Loucy (cell line): ENCODE results near the gene TRAP1.

Experiments
- H2AFZ ChIP-seq: fragments of 200-600 bp; sonication (generic); 2 replicates; pipeline ENCODE4 v1.6.0; 2016; ENCODE audit warnings: antibody characterized with exemption, mild to moderate bottlenecking, low read length, moderate library complexity
- H3F3A ChIP-seq: fragments of 200-600 bp; 2 replicates; pipeline ENCODE4 v1.6.0; 2016; ENCODE audit warnings: antibody characterized with exemption, low read depth, mild to moderate bottlenecking
- H3K27me3 ChIP-seq: fragments of 200-600 bp; sonication (generic); 2 replicates; pipeline ENCODE4 v1.6.1; 2014; ENCODE audit warnings: low read length, mild to moderate bottlenecking; ENCODE audit not compliant: insufficient read depth, poor library complexity, severe bottlenecking
- H3K36me3 ChIP-seq: fragments of 200-600 bp; sonication (generic); 2 replicates; pipeline ENCODE4 v1.6.1; 2016; ENCODE audit warnings: low read length; ENCODE audit not compliant: insufficient read depth
- H3K4me1 ChIP-seq: fragments of 200-600 bp; sonication (generic); 2 replicates; pipeline ENCODE4 v1.5.1; 2014; ENCODE audit warnings: low read length, mild to moderate bottlenecking; ENCODE audit not compliant: insufficient read depth, poor library complexity, severe bottlenecking
- H3K4me2 ChIP-seq: fragments of 200-600 bp; sonication (generic); 2 replicates; pipeline ENCODE4 v1.6.0; 2014; ENCODE audit warnings: antibody characterized with exemption, low read length, low read depth, mild to moderate bottlenecking; ENCODE audit not compliant: poor library complexity, severe bottlenecking
- H3K4me3 ChIP-seq: fragments of 200-600 bp; sonication (generic); 2 replicates; pipeline ENCODE4 v1.5.1; 2014; ENCODE audit warnings: low read length, mild to moderate bottlenecking, mixed read lengths; ENCODE audit not compliant: poor library complexity, severe bottlenecking
- H3K79me2 ChIP-seq: fragments of 200-600 bp; sonication (generic); 2 replicates; pipeline ENCODE4 v1.6.1; 2014; ENCODE audit warnings: low read length; ENCODE audit not compliant: insufficient read depth
- H3K9ac ChIP-seq: fragments of 200-600 bp; sonication (generic); 2 replicates; pipeline ENCODE4 v1.6.0; 2014; ENCODE audit warnings: mild to moderate bottlenecking, low read depth, low read length, moderate library complexity; ENCODE audit not compliant: poor library complexity, severe bottlenecking
- H3K9me2 ChIP-seq: fragments of 200-600 bp; sonication (generic); replicated peaks from 2 replicates; pipeline ENCODE4 v1.6.1; 2016; ENCODE audit warnings: low read depth, low read length, mixed read lengths
- H3K9me3 ChIP-seq: fragments of 200-600 bp; sonication (generic); 2 replicates; pipeline ENCODE4 v1.6.1; 2014; ENCODE audit warnings: mild to moderate bottlenecking, antibody characterized with exemption, low read length, low read depth; ENCODE audit not compliant: insufficient read depth
- H4K20me1 ChIP-seq: fragments of 200-600 bp; sonication (generic); 2 replicates; pipeline ENCODE4 v1.6.0; 2014; ENCODE audit warnings: antibody characterized with exemption, low read length, mild to moderate bottlenecking; ENCODE audit not compliant: insufficient read depth, poor library complexity, severe bottlenecking
- CTCF ChIP-seq: fragments of 200-600 bp; sonication (generic); conservative IDR thresholded peaks from 2 replicates; pipeline ENCODE4 v1.5.1; 2014; ENCODE audit warnings: mild to moderate bottlenecking, antibody characterized with exemption, low read length
- EZH2phosphoT487 ChIP-seq: fragments of 200-600 bp; IDR thresholded peaks from 2 replicates; pipeline ENCODE4 v1.6.1; 2018; ENCODE audit warnings: antibody characterized with exemption, mild to moderate bottlenecking, moderate library complexity, borderline replicate concordance

TRAP1 gene

GRCh38 chr16:3681206-3681605 is 36.1 kb downstream of the TRAP1 start:
- Histone ChIP-seq H3K9me2 (no peaks in the 10 kb centered on the region), H3K27me3 (no peaks in the 10 kb centered on the region), H3K79me2 (no peaks in the 10 kb centered on the region), H3K4me1 (no peaks in the 10 kb centered on the region), H3K9ac (no peak overlapping the region), H3F3A (no peaks in the 10 kb centered on the region), H4K20me1 (no peaks in the 10 kb centered on the region), H3K9me3 (no peaks in the 10 kb centered on the region), H3K36me3 (no peaks in the 10 kb centered on the region), H3K4me2 (no peak overlapping the region), H2AFZ (no peak overlapping the region), H3K4me3 (no peak overlapping the region)
- TF ChIP-seq EZH2phosphoT487 = no peak
- TF ChIP-seq CTCF = no peak

GRCh38 chr16:3677994-3678393 is 39.3 kb downstream of the TRAP1 start:
- H3K36me3 ChIP-seq = no peaks in the 10 kb centered on the region; the same call in 1 of the 2 replicates
- no peaks in the 10 kb centered on the region for H3K9me2 ChIP-seq
- H3K9ac ChIP-seq = no peak overlapping the region
- H2AFZ ChIP-seq = no peak overlapping the region
- no peaks in the 10 kb centered on the region for H3K9me3 ChIP-seq
- H3F3A ChIP-seq = no peaks in the 10 kb centered on the region
- H4K20me1 ChIP-seq = no peaks in the 10 kb centered on the region
- no peak overlapping the region for H3K4me3 ChIP-seq
- H3K4me2 ChIP-seq = no peak overlapping the region
- TF ChIP-seq CTCF (no peak), EZH2phosphoT487 (no peak)
- H3K27me3 ChIP-seq = no peaks in the 10 kb centered on the region
- H3K4me1 ChIP-seq = no peaks in the 10 kb centered on the region
- H3K79me2 ChIP-seq = no peaks in the 10 kb centered on the region

GRCh38 chr16:3675601-3676130 is 41.7 kb downstream of the TRAP1 start:
- Histone ChIP-seq H3K27me3 (no peaks in the 10 kb centered on the region), H3F3A (no peaks in the 10 kb centered on the region), H3K9ac (no peak overlapping the region), H3K9me2 (no peaks in the 10 kb centered on the region), H3K79me2 (no peaks in the 10 kb centered on the region), H3K4me1 (peaks cover 11% of the 10 kb centered on the region), H3K36me3 (no peaks in the 10 kb centered on the region; the same call in 1 of the 2 replicates), H3K4me2 (no peak overlapping the region), H3K9me3 (no peaks in the 10 kb centered on the region), H2AFZ (no peak overlapping the region), H4K20me1 (no peaks in the 10 kb centered on the region), H3K4me3 (no peak overlapping the region)
- TF ChIP-seq EZH2phosphoT487 = no peak
- TF ChIP-seq CTCF = no peak
